SU-DHL-6 (cell line): ENCODE results near the gene EFCAB6.

Experiments used
- H2AFZ ChIP-seq: fragments of 200-600 bp; sonication (generic); 2 replicates; pipeline ENCODE4 v1.6.1; 2014; ENCODE audit warnings: low read depth, mild to moderate bottlenecking, moderate library complexity, mixed read lengths, antibody characterized with exemption, low read length; ENCODE audit not compliant: severe bottlenecking
- H3F3A ChIP-seq: fragments of 200-600 bp; shearing (Covaris generic); 2 replicates; pipeline ENCODE4 v1.6.0; 2016; ENCODE audit warnings: antibody characterized with exemption, mild to moderate bottlenecking; ENCODE audit not compliant: insufficient read depth
- H3K27ac ChIP-seq: fragments of 200-600 bp; sonication (generic); 2 replicates; pipeline ENCODE4 v1.5.1; 2016; ENCODE audit warnings: low read depth, mild to moderate bottlenecking, low read length, moderate library complexity, mixed read lengths
- H3K27me3 ChIP-seq: fragments of 200-600 bp; sonication (generic), shearing (Covaris generic); 2 replicates; pipeline ENCODE4 v1.6.0; 2014; ENCODE audit warnings: mild to moderate bottlenecking, low read length
- H3K36me3 ChIP-seq: fragments of 200-600 bp; sonication (generic); 2 replicates; pipeline ENCODE4 v1.6.1; 2014; ENCODE audit warnings: mild to moderate bottlenecking, low read length, mixed read lengths
- H3K4me2 ChIP-seq: fragments of 300-600, 200-600 bp; shearing (Covaris generic), sonication (generic); 2 replicates; pipeline ENCODE4 v1.6.0; 2014; ENCODE audit warnings: low read length, low read depth, mild to moderate bottlenecking; ENCODE audit not compliant: poor library complexity, severe bottlenecking
- H3K4me3 ChIP-seq: fragments of 200-600 bp; sonication (generic); 2 replicates; pipeline ENCODE4 v1.5.1; 2014; ENCODE audit warnings: antibody characterized with exemption, low read length, mild to moderate bottlenecking, mixed read lengths; ENCODE audit not compliant: insufficient read depth, poor library complexity, severe bottlenecking
- H3K79me2 ChIP-seq: fragments of 200-600 bp; sonication (generic); 2 replicates; pipeline ENCODE4 v1.6.1; 2014; ENCODE audit warnings: mild to moderate bottlenecking, low read length, moderate library complexity; ENCODE audit not compliant: insufficient read depth
- H3K9ac ChIP-seq: fragments of 200-600 bp; sonication (generic); 2 replicates; pipeline ENCODE4 v1.7.0; 2014; ENCODE audit warnings: mild to moderate bottlenecking, low read length
- H3K9me2 ChIP-seq: fragments of 200-600 bp; sonication (generic); replicated peaks from 2 replicates; pipeline ENCODE4 v1.6.1; 2014; ENCODE audit warnings: low read length; ENCODE audit not compliant: insufficient read depth
- H3K9me3 ChIP-seq: fragments of 200-600 bp; sonication (generic); 2 replicates; pipeline ENCODE4 v1.6.1; 2014; ENCODE audit warnings: low read length, mixed read lengths; ENCODE audit not compliant: insufficient read depth
- H4K20me1 ChIP-seq: fragments of 200-600 bp; sonication (generic); 2 replicates; pipeline ENCODE4 v1.6.1; 2014; ENCODE audit warnings: low read depth, mild to moderate bottlenecking, antibody characterized with exemption, low read length, moderate library complexity, mixed read lengths
- EZH2phosphoT487 ChIP-seq: fragments of 200-600 bp; sonication (generic), shearing (Covaris generic); conservative IDR thresholded peaks from 2 replicates; pipeline ENCODE4 v1.6.1; 2018; ENCODE audit warnings: mild to moderate bottlenecking, antibody characterized with exemption, low read length, moderate library complexity, mixed read lengths
- TF ChIP-seq, protein P1 (sequence below): fragments of 200-600 bp; sonication (generic); IDR thresholded peaks from one replicate; pipeline ENCODE4 v1.5.1; 2017; ENCODE audit warnings: antibody characterized with exemption, mild to moderate bottlenecking, low read length, moderate library complexity; ENCODE audit not compliant: insufficient read depth, poor library complexity, severe bottlenecking

Gene EFCAB6

DNA sequence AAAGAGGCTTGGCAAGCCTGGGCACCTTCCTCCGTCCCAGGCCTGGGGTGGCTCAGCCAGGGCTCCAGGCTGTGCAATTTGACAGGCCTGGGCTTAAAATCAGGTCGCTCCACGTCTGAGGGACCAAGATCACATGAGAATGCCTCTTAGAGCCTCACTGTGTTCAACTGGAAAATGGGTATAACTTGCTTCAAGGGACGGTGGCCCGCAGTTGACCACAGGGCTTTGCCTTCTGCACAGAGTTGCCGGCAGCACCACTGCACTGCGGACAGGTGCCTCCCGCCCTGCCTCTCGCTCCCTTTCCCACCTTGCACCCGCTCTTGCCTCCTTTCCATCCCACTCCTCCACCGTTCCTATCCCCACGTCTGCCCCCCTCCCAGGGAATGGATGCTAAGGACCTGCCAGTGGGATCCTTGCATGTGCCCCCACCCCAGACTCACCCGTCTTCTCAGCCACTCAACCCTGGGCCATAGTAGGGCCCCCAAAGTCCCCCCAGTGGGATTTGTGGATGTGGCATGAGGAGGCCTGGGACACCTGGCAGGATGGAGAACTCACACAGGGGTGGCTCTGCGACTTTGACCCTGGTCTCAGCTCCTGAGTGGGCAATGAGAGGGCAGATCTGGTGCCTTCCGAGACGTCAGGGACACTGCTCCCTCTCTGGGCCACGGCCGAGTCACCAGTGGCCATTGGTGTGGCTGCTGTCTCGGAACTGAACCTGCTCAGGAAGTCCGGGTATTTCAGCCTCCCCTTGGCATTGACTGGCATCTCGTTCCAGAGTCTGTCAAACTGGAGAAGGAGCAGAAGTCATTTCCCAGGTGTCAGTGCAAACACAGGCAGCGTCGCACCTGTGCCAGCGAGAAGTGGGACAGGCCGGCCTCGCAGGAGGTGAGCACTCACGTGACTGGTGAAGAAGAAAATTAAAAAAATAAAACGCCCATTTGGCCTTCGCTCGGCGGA is 272.3 kb downstream of the EFCAB6 start:
- H3K27me3 ChIP-seq, result no peaks in the 10 kb centered on the region
- H4K20me1 ChIP-seq, result no peaks in the 10 kb centered on the region
- H3K27ac ChIP-seq, result no peak overlapping the region
- H3K79me2 ChIP-seq, result no peaks in the 10 kb centered on the region
- H2AFZ ChIP-seq, result no peak overlapping the region
- no peaks in the 10 kb centered on the region for H3K9me2 ChIP-seq
- H3K4me2 ChIP-seq, result no peak overlapping the region
- H3K9ac ChIP-seq, result no peak overlapping the region
- no peaks in the 10 kb centered on the region for H3K9me3 ChIP-seq
- TF ChIP-seq EZH2phosphoT487, result no peak
- TF ChIP-seq, protein P1, sequence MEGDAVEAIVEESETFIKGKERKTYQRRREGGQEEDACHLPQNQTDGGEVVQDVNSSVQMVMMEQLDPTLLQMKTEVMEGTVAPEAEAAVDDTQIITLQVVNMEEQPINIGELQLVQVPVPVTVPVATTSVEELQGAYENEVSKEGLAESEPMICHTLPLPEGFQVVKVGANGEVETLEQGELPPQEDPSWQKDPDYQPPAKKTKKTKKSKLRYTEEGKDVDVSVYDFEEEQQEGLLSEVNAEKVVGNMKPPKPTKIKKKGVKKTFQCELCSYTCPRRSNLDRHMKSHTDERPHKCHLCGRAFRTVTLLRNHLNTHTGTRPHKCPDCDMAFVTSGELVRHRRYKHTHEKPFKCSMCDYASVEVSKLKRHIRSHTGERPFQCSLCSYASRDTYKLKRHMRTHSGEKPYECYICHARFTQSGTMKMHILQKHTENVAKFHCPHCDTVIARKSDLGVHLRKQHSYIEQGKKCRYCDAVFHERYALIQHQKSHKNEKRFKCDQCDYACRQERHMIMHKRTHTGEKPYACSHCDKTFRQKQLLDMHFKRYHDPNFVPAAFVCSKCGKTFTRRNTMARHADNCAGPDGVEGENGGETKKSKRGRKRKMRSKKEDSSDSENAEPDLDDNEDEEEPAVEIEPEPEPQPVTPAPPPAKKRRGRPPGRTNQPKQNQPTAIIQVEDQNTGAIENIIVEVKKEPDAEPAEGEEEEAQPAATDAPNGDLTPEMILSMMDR, result no peak
- H3K4me3 ChIP-seq, result no peak overlapping the region
- H3F3A ChIP-seq, result no peaks in the 10 kb centered on the region
- no peaks in the 10 kb centered on the region for H3K36me3 ChIP-seq

DNA sequence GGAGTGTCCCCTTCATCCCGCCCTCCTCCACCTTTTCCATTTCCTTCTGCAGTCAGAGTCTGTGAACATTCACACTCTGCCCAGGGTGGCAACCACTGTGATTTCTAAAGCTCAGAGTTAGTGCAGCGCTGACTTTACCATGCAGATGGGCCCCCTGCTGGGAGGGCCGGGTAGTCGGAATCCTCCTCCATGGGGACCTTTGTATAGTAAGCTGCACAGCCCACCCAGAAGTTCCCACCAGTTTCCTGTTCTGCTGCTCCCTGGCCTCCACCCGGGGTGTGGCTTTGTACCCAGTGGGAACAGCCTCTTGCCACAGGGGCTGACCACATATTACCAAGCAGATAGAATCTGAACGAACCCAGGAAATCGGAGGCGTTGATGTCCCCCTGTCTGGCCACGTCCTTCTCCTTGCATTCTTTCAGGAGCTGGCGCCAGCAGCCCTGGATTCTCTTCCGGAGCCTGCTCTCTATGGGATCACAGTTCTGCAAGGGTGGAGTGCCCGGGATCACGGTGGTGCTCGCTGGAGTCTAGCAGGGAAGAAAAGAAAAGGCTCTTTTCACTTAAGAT is 275.0 kb downstream of the EFCAB6 start:
- Histone ChIP-seq H3K9ac (no peak overlapping the region), H3K4me3 (no peak overlapping the region), H3K9me3 (no peaks in the 10 kb centered on the region), H3F3A (no peaks in the 10 kb centered on the region), H3K27ac (no peak overlapping the region), H3K9me2 (no peaks in the 10 kb centered on the region), H3K79me2 (no peaks in the 10 kb centered on the region), H2AFZ (no peak overlapping the region), H3K36me3 (no peaks in the 10 kb centered on the region), H3K27me3 (no peaks in the 10 kb centered on the region), H4K20me1 (no peaks in the 10 kb centered on the region), H3K4me2 (no peak overlapping the region)
- TF ChIP-seq, protein P1, result peak; percentile 15
- no peak for TF ChIP-seq EZH2phosphoT487

DNA sequence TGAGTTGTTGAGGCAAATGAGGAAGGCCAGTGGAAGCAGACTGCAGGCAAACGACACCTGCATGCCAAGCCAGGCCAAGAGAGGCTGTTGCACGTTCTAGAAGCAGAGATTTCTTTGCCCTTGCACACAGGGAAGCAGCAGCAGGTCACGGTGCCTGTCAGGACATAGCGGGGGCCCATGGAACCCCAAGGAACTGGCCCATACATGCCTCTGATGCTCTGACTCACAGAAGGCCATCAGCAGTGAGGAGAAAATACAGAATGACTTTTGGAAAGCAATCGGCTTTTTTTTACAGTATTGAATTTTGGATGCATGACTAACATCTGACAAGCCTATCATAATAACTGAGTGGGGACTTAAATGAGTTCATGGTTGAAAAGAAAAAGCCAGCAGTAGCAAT is 276.4 kb downstream of the EFCAB6 start:
- H3K36me3 ChIP-seq, result no peaks in the 10 kb centered on the region
- no peak overlapping the region for H3K4me3 ChIP-seq
- no peak overlapping the region for H3K9ac ChIP-seq
- no peaks in the 10 kb centered on the region for H3F3A ChIP-seq
- H3K4me2 ChIP-seq, result no peak overlapping the region
- no peaks in the 10 kb centered on the region for H4K20me1 ChIP-seq
- no peak overlapping the region for H3K27ac ChIP-seq
- no peaks in the 10 kb centered on the region for H3K27me3 ChIP-seq
- H3K79me2 ChIP-seq, result no peaks in the 10 kb centered on the region
- H2AFZ ChIP-seq, result no peak overlapping the region
- TF ChIP-seq, protein P1, result no peak
- no peak for TF ChIP-seq EZH2phosphoT487
- no peaks in the 10 kb centered on the region for H3K9me3 ChIP-seq
- H3K9me2 ChIP-seq, result no peaks in the 10 kb centered on the region
